ENCODE results near the gene PCGF1.

DNA sequence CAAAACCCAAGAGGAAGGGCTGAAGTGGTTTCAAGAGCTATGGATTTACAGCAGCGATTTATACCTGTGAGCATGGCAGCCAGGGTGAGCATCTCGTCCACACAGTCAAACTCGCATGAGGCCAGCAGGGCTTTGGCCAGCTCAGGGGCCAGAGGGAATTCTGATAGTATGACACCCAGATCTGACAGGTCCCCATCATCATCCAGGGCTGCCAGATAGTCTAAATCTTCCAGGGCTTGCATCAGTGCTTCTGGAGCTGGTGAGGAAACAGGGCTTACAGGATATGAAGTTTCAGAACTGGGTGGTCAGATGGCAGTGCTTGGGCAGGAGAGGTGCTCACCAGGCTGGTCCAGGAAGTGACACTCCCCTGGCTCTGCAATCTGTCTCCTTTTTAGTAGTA, 15.0 kb upstream of the PCGF1 start:
- TF ChIP-seq EZH2phosphoT487 (IDR thresholded peaks at IDR 0.05; ENCODE audit: insufficient read depth, low read depth), result no peak
- no peak for TF ChIP-seq EZH2 (IDR thresholded peaks at IDR 0.05; ENCODE audit: insufficient read depth, poor library complexity, severe bottlenecking)
